ELF-1 (cell line): ENCODE results near the gene SLC1A4.
"Not testable (repeated sequence)": the region's sequence is repeated elsewhere in the genome, so short reads cannot be mapped to it uniquely, and the experiment has no call there.

ENCODE experiments used
- DNase-seq: peaks from one replicate; pipeline ENCODE4 v3.0.0-alpha.2; 2016; ENCODE audit warnings: low read depth, low spot score

SLC1A4 gene

GRCh38 chr2:64992218-64992617 lies 3.0 kb downstream of the SLC1A4 start:
- DNase-seq, result no peak

GRCh38 chr2:64992990-64993389 lies 3.8 kb downstream of the SLC1A4 start:
- no peak for DNase-seq

GRCh38 chr2:64995041-64995440 lies 5.8 kb downstream of the SLC1A4 start:
- DNase-seq, result no peak

GRCh38 chr2:64996871-64997307 lies 7.7 kb downstream of the SLC1A4 start:
- DNase-seq, result no peak

- DNase-seq, result no peak
Measured at GRCh38 chr2:64998658-64999061, 9.5 kb downstream of the SLC1A4 start.

- no peak for DNase-seq
Measured at GRCh38 chr2:64999754-65000153, 10.6 kb downstream of the SLC1A4 start.

- DNase-seq, result no peak
Measured at GRCh38 chr2:65000644-65001043, 11.4 kb downstream of the SLC1A4 start.

- no peak for DNase-seq
Measured at GRCh38 chr2:65003037-65003436, 13.8 kb downstream of the SLC1A4 start.

DNA sequence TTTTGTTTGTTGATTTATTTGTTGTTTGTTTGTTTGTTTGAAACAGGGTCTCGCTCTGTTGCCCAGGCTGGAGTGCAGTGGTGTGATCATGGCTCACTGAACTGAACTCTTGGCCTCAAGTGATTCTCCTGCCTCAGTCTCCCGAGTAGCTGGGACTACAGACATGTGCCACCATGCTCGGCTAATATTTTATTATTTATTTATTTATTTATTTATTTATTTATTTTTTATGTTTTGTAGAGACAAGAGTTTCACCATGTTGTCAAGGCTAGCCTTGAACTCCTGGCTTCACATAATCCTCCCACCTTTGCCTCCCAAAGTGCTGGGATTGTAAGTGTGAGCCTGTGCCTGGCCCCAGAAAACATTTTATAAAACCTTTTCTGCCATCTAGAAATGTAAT lies 15.0 kb downstream of the SLC1A4 start:
- not testable (repeated sequence) for DNase-seq

GRCh38 chr2:65013776-65014175 lies 24.6 kb downstream of the SLC1A4 start:
- DNase-seq, result no peak

DNA sequence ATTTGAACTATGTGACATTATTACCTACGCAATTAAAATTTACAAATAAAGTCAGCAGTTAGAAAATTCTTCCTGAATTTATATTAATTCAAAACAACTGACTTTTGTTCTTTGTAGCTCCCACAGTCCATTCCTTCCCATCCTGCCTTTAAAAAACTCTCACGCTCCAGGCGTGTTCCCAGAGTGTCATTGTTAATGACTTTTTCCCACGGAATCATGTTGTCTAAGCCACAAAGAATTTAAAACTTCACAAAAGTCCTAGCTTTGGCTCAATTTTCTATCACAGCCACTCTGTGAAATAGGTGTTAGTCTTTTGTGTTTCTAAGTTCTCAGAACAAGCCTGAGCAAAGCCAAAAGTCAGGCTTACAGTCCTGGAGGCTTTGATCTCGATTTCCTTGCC lies 26.5 kb downstream of the SLC1A4 start:
- DNase-seq, result no peak

GRCh38 chr2:65016789-65017188 lies 27.6 kb downstream of the SLC1A4 start:
- DNase-seq, result no peak

GRCh38 chr2:65017335-65017734 lies 28.1 kb downstream of the SLC1A4 start:
- no peak for DNase-seq

DNA sequence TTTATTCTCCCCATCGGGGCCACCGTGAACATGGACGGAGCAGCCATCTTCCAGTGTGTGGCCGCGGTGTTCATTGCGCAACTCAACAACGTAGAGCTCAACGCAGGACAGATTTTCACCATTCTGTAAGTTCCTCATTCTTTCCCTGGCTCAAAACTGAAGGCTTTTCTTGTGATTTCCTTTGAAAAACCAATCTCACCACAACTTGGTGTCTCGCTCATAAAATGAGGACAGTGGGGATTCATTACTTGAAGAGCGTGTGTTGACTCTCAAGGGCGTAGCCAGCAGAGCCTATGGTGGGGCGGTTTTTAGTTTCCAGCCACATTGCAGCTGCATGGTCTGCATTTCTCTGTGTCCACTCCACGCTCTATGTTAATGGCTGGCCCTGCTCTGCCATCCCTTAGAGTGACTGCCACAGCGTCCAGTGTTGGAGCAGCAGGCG lies 29.0 kb downstream of the SLC1A4 start:
- DNase-seq, result no peak

- no peak for DNase-seq
Measured at GRCh38 chr2:65019010-65019409, 29.8 kb downstream of the SLC1A4 start.

- DNase-seq, result no peak
Measured at GRCh38 chr2:65019675-65020195, 30.5 kb downstream of the SLC1A4 start.

GRCh38 chr2:65020251-65020650 lies 31.1 kb downstream of the SLC1A4 start:
- DNase-seq, result not testable (repeated sequence)

GRCh38 chr2:65020943-65021528 lies 31.8 kb downstream of the SLC1A4 start:
- DNase-seq, result no peak

GRCh38 chr2:65021709-65022108 lies 32.5 kb downstream of the SLC1A4 start:
- DNase-seq, result peak; percentile 77

GRCh38 chr2:65022189-65022588 lies 33.0 kb downstream of the SLC1A4 start:
- DNase-seq, result no peak

DNA sequence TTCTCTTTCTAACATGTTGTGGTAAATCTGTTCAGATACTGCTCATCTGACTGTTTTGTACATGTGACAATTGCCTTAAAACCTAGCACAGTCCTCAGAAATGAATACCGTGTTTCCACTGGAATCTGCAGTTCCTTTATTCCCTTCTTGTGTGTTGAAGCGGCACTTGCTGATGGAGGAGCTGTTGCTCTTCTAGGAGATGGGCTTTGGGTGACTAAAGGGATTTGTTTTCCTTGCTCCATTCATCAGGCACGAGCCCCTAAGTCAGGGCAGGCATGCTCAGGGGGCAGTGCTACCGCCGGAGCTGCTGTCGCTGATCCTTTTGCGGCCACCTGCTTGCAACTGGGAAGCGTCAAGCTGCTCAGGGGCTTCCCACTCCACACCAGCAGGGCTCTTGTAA lies 34.5 kb downstream of the SLC1A4 start:
- DNase-seq, result no peak

DNA sequence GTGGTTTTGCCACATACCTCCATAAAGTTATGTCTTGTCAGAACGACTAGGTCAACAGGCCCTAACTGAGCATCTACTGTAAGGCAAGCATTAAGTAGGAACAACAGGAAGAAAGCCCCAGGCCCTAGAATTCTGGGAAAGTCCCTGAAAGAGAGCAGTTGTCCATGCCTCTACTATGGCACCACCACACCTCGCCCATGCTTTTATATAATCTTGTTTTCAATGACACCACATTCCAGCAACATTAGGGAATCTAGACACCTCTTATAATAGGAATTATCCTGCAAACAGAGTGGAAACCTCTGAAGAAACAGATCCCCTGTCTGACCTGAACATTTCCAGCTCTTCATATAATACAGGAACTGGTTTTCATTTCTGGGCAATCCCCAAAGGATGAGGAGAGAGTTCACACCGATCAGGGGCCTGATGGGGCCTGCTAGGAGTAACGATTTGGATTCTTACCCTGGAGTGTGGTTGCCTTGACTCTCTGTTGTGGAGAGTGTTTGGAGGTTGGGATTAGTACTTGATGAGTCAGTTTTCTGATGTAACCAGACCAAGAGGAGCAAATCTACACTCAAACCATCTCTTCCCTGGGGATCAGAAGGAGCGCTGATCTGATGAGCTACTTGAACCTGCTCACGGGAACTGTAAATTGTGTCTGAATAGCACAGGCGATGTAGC lies 35.1 kb downstream of the SLC1A4 start:
- DNase-seq, result no peak

DNA sequence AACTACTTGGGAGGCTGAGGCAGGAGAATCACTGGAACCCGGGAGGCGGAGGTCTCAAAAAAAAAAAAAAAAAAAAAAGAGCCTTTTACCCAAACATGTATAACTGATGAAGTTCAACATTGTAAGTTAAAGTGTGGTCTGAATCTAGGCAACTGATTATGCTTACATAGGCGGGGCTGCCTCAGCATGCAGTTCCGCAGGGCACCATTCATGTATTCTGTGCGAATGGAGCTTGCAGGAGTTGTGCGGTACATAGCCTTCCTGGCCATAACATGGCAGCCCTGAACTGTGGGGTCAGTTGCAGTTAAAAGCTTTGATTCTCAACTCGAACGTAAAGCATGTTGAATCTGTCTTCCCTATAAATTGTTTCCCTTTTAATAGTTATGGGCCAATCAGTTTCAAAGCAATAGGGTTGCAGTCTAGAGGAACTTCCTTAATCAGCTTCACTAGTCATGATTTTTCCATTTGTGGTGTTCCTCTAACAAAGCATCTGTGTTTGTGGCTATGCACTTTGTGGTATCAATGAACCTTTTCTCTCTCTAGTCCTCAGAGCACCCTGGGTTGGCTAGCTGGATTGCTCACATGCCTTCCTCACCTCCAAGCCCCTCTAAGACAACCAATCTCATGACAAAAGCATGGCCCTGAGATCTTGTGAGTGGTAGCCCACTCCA lies 36.4 kb downstream of the SLC1A4 start:
- DNase-seq, result no peak
